GM12872 (cell line): ENCODE data around the gene MIEF2.

ENCODE experiments used
- CTCF ChIP-seq: IDR thresholded peaks from 3 replicates; pipeline ENCODE4 v1.5.1; 2011; ENCODE audit warnings: low read depth, mild to moderate bottlenecking, low read length, moderate library complexity; ENCODE audit not compliant: insufficient read depth

MIEF2 gene

GRCh38 chr17:18260332-18261145 is at the start of gene MIEF2:
TSS of gene MIEF2 (plus strand) at chr17:18260662. CDS start at chr17:18262721, 2,059 bp downstream.
- TF ChIP-seq CTCF: no peak

GRCh38 chr17:18213666-18214270 is 46.7 kb upstream of the MIEF2 start:
- no peak for TF ChIP-seq CTCF

GRCh38 chr17:18217412-18218015 is 42.9 kb upstream of the MIEF2 start:
- peak; percentile 99 for TF ChIP-seq CTCF

- no peak for TF ChIP-seq CTCF
Observed at GRCh38 chr17:18218756-18219415, 41.6 kb upstream of the MIEF2 start.

- no peak for TF ChIP-seq CTCF
Observed at GRCh38 chr17:18224053-18224386, 36.4 kb upstream of the MIEF2 start.

- no peak for TF ChIP-seq CTCF
Observed at GRCh38 chr17:18224387-18225120, 35.9 kb upstream of the MIEF2 start.

- TF ChIP-seq CTCF: no peak
Observed at GRCh38 chr17:18225121-18225641, 35.3 kb upstream of the MIEF2 start, which contains the start of gene LLGL1. TSS of gene LLGL1 (plus strand) at chr17:18225635. CDS start at chr17:18225683, 48 bp downstream.
